GM19023 (cell line): ENCODE measurements around the gene TSHZ3.

ENCODE experiments used
- ATAC-seq: cut with Tn5 transposase; IDR thresholded peaks from one replicate; pipeline ENCODE4 v1.9.1; 2021; ENCODE audit warnings: mild to moderate bottlenecking, moderate library complexity; ENCODE audit not compliant: unreplicated experiment

The TSHZ3 gene

GRCh38 chr19:31315652-31316051 is 33.6 kb downstream of the TSHZ3 start:
- ATAC-seq, result no peak

DNA sequence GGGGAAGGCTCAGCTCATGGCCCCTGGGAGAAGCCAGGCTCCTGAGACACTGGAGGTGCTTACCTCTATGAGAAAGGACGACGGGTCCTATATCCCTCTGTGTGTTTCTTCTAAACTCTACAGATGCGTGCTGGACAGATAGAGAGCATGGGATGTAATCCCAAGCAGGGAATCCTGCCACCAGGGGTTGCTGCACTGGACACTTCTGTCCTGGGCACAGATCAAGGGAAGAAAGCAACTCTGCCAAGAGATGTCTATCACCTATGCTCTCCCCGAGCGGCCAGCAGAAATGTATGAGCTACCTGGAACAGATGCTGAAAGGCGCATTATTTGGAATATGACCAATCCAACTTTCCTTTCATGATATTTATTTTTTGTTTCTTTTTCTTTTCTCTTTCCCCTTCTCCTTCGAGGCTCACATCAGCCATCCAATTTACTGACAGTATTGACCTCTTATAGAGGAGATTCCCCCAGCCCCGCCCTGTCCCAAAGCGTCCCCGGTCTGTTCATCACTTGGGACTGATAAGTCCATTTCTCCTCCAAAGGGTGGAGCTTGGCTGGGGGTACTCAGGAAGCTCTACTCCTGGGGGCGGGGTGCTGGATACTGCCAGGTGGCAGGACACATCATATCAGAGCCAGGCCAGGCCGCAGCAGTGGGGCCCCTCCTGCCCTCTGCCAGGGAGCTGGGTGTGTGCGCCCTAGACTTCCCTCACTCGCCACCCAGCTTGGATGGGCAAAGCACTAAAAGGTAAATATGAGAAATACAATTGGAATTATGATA is 34.2 kb downstream of the TSHZ3 start:
- no peak for ATAC-seq

- no peak for ATAC-seq
Measured at GRCh38 chr19:31314156-31314555, 35.1 kb downstream of the TSHZ3 start.

DNA sequence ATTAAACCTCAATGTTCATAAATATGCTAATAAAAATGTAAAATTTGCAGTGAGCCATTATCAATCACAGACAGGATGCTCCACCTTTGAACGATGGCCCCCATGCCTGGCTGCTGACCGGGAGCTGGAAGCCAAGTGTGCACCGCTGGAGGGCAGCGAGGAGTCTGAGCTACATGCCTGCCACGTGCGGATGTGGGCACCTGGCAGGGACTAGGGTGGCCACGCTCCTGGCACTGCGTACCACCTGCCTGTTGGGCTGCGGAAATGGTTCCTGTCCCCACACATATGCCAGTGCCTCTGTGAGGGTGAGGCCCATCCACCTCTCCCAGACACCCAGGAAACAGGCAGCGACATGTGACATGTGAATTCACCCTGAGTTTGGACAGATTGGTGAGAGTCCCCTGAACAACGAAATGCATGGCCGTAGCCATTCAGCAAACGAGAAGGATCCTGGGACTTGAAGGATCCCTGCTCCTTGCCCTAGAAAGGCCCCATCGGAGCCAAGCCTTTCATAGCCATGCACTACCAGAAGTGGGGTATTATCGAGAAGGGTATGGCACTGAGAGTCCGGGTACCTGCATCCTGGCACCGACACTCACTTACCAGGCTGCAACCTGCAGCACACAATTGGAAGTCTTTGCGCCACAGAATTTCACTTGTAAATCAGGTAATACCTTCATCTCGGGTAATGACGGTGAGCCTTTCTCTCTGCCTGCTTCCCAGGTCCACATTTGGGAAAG is 35.8 kb downstream of the TSHZ3 start:
- no peak for ATAC-seq

DNA sequence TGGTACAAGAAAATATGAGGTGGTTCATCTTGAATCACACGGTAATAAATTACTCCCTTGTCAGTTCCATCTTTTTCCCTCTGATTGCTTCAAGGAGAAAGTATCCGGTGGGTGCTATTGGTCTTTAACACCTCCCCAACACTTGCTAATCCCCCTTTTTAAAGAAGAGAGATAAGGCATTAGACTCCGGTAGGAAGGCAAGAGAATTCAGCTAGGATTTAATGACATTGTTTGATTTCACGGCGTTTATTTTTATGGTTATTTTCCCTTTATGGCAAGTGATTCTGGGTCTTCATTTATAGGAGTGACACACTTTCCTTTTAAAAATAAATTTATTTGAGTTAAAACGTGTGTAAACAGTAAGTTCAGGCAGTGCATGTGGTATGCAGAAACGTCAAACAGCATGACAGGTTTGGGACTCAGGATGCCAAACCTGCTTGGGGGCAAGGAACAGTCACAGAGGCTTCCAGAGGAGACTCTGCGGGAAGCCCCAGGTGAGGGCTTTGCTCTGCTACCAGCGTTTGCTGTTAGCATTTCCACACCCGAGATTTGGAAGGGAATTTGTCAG is 36.5 kb downstream of the TSHZ3 start:
- no peak for ATAC-seq

- ATAC-seq, result no peak
Measured at GRCh38 chr19:31312009-31312676, 37.1 kb downstream of the TSHZ3 start.

DNA sequence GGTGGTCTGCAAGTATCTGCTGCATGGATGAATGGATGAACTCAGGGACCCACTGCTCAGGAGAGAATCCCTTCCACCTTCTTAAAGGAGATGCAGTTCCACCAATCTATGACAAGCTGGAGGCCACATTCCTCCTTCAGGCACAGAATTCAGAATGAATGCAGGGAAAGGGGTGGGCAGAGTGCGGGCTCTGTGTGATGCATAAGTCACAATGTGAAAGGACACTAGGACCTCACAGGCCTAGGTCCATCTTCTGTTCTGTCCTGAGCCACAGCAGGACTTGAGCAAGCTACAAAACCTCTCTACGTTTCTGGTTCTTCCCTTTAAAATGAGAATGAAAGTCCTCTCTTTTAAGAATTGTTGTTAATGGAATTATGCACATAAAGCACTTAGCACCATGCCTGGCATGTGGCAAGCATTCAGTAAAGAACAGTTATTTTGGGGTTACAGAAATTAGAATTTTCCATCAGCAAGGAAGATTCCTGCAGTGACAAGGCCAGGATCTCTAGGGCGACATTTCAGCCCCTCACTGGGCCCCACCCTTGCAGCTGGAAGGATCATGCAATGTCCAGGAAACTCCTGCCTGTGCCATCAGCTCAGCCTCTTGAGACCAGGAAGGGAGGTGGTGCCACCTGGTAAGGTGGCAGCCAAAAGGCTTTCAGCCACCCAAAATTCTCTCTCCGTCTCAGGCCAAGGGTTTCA is 38.7 kb downstream of the TSHZ3 start:
- ATAC-seq, result no peak

DNA sequence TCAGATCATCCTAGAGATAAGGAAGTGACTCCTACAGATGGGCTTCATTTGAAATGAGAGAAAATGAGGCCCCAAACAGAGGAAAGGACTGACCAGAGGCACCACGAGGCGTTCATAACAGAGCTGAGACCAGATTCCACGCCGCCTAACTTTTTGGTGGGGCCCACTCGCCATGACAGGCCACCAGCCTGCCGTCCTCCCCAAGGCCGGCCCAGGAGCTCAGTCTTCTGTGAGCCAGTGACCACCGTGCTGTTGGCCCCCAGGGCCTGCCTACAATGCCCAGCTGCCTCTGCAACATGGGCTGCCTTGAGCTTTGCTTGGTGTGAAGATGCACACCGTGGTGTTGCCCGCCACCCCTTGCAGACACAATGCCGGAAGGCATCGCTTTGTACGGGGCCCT is 40.5 kb downstream of the TSHZ3 start:
- ATAC-seq, result no peak

GRCh38 chr19:31307071-31307669 is 42.1 kb downstream of the TSHZ3 start:
- no peak for ATAC-seq

GRCh38 chr19:31306006-31306753 is 43.1 kb downstream of the TSHZ3 start:
- no peak for ATAC-seq

DNA sequence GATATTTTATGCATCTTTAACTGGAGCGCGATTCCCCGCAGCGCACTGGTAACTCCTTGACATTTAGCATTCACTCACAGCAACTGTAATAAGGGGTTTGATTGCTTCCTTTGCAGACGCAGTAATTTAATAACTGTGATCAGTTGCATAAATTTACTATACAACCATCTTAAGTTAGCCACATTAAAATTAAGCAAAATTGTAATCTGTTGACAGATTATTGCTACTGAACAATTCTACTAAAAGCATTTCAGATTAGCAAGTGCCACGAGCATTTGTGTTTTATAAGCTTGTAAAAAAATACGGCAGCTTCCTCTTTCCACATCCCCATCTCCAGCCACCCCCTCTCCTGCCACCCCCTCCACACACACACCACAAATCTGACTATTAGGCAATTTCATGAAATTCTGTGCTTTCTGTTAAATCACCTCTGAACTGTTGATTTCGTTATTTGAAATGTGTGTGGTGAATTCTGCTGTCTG is 44.4 kb downstream of the TSHZ3 start:
- no peak for ATAC-seq

DNA sequence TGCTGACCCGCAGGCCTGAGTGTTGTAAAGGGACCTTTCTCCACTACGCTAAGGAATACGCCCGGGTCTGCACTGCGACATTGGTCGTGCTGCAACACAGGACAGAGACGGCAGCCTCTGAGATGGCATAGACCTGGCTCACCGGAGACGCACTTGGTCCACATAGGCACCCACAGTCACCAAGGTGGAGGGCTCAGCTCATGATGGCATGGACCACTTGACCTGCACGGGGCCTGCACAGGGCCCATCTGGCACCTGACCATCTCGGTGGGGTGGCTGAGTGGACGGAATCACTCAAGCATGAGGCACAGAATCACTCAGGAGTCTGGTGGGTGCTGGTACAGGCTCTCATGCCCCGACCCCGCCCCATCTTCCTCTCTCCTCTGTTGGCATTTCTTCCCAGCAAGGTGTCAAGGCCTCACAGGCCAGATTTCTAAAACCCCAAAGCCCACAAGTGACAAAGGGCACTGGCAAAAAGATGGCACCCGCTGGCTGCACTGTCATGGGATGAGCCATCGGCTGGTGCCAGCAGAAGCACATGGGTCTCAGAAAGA is 45.9 kb downstream of the TSHZ3 start:
- ATAC-seq, result no peak

DNA sequence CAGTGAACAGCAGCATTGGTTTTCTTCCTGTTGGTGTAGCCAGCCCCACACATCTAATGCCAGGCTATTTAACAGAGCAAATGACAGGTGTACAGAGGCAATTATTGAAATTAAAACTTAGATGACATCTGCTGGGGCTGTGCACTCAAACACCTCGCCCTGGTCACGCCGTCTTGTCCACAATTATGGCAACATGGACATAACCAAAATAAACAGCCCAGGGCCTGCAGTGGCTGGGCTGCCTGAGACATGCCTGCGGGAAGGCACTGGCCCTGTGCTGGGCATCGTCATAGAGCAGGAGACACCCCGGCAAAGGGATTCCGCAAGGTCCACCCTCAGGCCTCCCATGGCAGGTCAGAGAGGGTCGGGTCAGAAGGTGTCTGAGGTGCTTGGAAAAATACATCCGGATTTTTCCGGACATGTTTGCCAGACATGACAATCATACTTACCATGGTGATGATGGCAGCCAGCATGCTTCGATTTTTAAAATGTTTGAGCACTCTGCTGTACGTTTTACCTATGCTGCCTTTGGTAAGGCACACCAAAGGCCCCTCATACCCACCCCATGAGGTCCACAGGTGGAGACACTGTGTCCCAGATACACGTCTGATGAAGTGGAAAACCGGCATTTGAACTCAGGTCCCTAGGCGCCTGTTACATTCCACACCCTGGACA is 47.8 kb downstream of the TSHZ3 start:
- ATAC-seq, result no peak

GRCh38 chr19:31300422-31300821 is 48.8 kb downstream of the TSHZ3 start:
- ATAC-seq, result no peak

DNA sequence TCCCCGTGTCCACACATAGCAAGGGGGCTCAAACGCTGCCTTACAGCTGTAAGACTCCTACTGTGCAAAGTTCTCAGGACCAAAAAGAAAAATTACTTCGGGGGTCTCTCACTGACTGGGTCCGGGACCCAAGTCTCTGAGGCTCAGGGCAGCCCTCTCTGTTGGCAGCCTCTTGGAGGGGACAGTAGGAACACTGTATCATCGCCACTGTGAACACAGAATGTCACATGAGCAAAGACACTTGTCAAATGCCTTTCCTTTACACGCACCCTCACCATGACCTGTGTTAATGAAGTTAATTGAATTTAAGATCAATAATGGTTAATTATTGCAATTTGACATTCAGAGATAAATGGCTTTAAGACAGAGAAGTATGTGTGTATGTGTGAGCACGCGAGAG is 49.6 kb downstream of the TSHZ3 start:
- ATAC-seq, result no peak

DNA sequence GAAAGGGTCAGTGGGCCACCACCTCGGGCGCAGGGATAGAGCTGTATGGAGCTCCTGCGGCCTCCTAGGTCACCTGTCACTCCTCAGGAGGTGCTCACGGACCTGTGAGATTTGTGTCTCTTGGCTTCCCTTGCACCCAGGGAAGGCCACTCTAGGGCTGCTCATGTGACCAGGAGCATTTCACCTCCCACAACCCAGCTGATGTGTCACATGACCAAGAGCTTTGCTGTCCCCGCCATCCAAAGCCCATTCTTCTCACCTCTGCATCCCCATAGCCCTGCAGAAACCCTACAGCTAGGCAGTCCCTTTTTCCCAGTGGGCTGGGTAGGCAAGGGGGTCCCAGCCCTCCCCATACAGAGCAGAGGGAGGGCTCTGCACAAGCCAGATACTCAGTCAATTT is 51.2 kb downstream of the TSHZ3 start:
- ATAC-seq, result no peak

- no peak for ATAC-seq
Measured at GRCh38 chr19:31296741-31297390, 52.4 kb downstream of the TSHZ3 start.

DNA sequence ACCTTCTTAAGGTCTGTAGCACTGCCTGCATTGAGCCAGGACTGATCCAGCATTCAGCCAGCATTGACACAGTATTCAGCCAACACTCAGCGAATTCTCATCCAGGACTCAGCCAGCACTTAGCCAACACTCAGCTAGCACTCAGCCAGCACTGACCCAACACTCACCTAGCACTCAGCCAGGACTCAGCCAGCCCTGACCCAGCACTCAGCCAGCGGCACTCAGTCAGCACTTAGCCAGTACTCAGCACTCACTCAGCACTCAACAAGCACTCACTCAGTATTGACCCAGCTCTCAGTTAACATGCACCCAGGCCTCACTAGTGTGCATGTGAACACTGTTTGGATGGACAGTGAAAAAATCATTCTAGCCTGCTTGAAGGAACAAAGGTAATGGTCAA is 55.0 kb downstream of the TSHZ3 start:
- ATAC-seq, result no peak
